HepG2 (cell line): ENCODE measurements around the gene CUTC. TPM values are rescaled to one million over a fixed set of nuclear protein-coding genes. Genes with fewer than 3 reads are reported as not detected.
A peak's percentile ranks its signal among the peaks of the same experiment; 100 is the strongest.

ENCODE experiments used
- AGO2 ChIP-seq: fragments of 200-400 bp; formaldehyde crosslinking; optimal IDR thresholded peaks from 2 replicates; pipeline ENCODE3; 2017; ENCODE audit warnings: mild to moderate bottlenecking, low read depth, low read length, moderate library complexity
- ELF4 ChIP-seq: sonication (generic); formaldehyde crosslinking; IDR thresholded peaks from 2 replicates; pipeline ENCODE4 v1.5.0; 2020; ENCODE audit warnings: missing genetic modification reagents, mild to moderate bottlenecking, moderate library complexity, borderline replicate concordance
- IKZF4 ChIP-seq: sonication (generic); formaldehyde crosslinking; IDR thresholded peaks from 2 replicates; pipeline ENCODE4 v1.5.1; 2020; ENCODE audit warnings: borderline replicate concordance, mild to moderate bottlenecking, low read depth, missing genetic modification reagents; ENCODE audit errors: not compliant biosample characterization
- KLF13 ChIP-seq: sonication (generic); formaldehyde crosslinking; IDR thresholded peaks from 2 replicates; pipeline ENCODE4 v1.4.0; 2020; ENCODE audit warnings: mild to moderate bottlenecking, missing genetic modification reagents
- PAF1 ChIP-seq: IDR thresholded peaks from 2 replicates; pipeline ENCODE4 v1.6.1; 2016; ENCODE audit warnings: missing genetic modification reagents, missing compliant biosample characterization
- POLR2AphosphoS2 ChIP-seq: IDR thresholded peaks from 2 replicates; pipeline ENCODE4 v1.6.1; 2011; ENCODE audit warnings: low read depth, low read length, improper control_type of control experiment
- YEATS4 ChIP-seq: sonication (generic); formaldehyde crosslinking; IDR thresholded peaks from 2 replicates; pipeline ENCODE4 v1.4.0; 2020; ENCODE audit warnings: missing genetic modification reagents, borderline replicate concordance
- ZNF136 ChIP-seq: sonication (generic); formaldehyde crosslinking; IDR thresholded peaks from 2 replicates; pipeline ENCODE4 v1.8.1; 2022; ENCODE audit warnings: low read depth, mild to moderate bottlenecking, moderate library complexity, missing genetic modification reagents
- polyA plus RNA-seq, 8 experiments: library from polyadenylated mRNA; depleted of rRNA in 3 of 8; stranded (reverse) in 7 of 8; unstranded in 1 of 8; fragments of >200 nt; fragmentation: Illumina TruSeq in 4 of 8; extraction: Trizol in 4 of 8; gene quantifications; 2 replicates each; pipeline versions ENCODE4 v1.2.1 to v1.2.3, GENCODE V29; 2011 to 2016; ENCODE audit warnings: low read depth in 4 of 8, missing spikeins in 1 of 8, mixed read lengths in 1 of 8; ENCODE audit not compliant: insufficient read depth in 1 of 8
- total RNA-seq, 5 experiments: library from RNA; depleted of rRNA; stranded (reverse); fragments of >200 nt; fragmentation: Illumina TruSeq; extraction: Trizol; gene quantifications; 2 replicates each; pipeline ENCODE4 v1.2.3, GENCODE V29; 2016; ENCODE audit warnings: low read depth in 1 of 5
- TF ChIP-seq, protein P1 (sequence below): sonication (generic); formaldehyde crosslinking; IDR thresholded peaks from 2 replicates; pipeline ENCODE4 v1.5.0; 2020; ENCODE audit warnings: missing genetic modification reagents
- TF ChIP-seq, protein P2 (sequence below): sonication (generic); formaldehyde crosslinking; IDR thresholded peaks from 2 replicates; pipeline ENCODE4 v1.4.0; 2020; ENCODE audit warnings: missing genetic modification reagents
- TF ChIP-seq, protein P3 (sequence below): sonication (generic); formaldehyde crosslinking; conservative IDR thresholded peaks from 2 replicates; pipeline ENCODE4 v1.8.0; 2022; ENCODE audit warnings: mild to moderate bottlenecking, moderate library complexity, missing genetic modification reagents
- TF ChIP-seq, protein P4 (sequence below), 2 experiments: IDR thresholded peaks; 2 replicates each; pipeline ENCODE4 v1.6.1; 2011 to 2012; ENCODE audit warnings: low read length in 2 of 2, borderline replicate concordance in 1 of 2, low read depth in 1 of 2, mild to moderate bottlenecking in 1 of 2, moderate library complexity in 1 of 2
- TF ChIP-seq, protein P5 (sequence below): sonication (generic); formaldehyde crosslinking; IDR thresholded peaks from 2 replicates; pipeline ENCODE4 v1.5.0; 2020; ENCODE audit warnings: missing genetic modification reagents
- TF ChIP-seq, protein P6 (sequence below): sonication (generic); formaldehyde crosslinking; IDR thresholded peaks from 2 replicates; pipeline ENCODE4 v1.4.0; 2020; ENCODE audit warnings: low read depth, mild to moderate bottlenecking, missing genetic modification reagents

CUTC gene
- total and polyA plus RNA-seq, 2 of the 13 experiments (the other 11 are each of a cell fraction or from before 2014, with no cell fraction given), result 22.3 to 25.8 TPM

DNA sequence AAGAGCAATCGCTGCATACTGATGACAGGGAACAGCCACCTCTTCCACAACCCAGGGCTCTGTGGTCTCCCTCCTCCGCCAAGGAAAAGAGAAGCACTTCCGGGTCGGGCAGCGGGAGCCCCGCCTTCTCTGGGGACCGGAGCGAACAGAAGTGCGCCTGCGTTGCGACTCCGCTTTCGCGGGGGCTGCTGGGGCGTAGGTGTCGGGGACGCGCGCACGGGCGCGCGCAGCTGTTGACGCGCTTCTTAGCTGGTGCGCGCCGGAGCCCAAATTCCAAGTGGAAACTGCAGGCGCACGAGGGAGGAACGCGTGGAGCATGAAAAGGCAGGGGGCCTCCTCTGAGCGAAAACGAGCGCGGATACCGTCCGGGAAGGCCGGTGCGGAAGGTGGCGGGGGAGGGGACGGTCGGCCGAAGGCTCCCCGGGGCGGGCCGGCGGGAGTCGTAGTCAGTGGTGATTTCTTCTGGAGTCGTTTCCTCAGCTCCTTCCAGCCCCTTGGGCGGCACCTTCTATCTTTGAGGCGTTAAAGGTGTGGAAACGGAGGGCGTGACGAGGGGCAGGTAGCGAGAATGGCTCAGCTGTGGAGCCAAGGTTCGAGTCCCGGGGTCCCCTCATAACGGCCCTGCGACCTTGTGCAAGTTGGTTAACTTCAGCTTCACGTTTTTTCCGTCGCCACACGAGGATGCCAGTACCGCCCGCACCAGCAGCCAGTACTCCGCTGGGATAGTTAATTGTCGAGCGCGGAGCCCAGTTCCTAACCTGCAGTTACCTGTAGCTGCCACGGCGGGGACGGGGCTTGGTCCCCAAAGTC is at the start of gene CUTC, which contains the start of gene COX15 (continued):
- peak; percentile 67; the same call in 1 of the 2 replicates for TF ChIP-seq POLR2AphosphoS2
- TF ChIP-seq, protein P1, sequence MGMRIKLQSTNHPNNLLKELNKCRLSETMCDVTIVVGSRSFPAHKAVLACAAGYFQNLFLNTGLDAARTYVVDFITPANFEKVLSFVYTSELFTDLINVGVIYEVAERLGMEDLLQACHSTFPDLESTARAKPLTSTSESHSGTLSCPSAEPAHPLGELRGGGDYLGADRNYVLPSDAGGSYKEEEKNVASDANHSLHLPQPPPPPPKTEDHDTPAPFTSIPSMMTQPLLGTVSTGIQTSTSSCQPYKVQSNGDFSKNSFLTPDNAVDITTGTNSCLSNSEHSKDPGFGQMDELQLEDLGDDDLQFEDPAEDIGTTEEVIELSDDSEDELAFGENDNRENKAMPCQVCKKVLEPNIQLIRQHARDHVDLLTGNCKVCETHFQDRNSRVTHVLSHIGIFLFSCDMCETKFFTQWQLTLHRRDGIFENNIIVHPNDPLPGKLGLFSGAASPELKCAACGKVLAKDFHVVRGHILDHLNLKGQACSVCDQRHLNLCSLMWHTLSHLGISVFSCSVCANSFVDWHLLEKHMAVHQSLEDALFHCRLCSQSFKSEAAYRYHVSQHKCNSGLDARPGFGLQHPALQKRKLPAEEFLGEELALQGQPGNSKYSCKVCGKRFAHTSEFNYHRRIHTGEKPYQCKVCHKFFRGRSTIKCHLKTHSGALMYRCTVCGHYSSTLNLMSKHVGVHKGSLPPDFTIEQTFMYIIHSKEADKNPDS, result no peak
- TF ChIP-seq YEATS4 (CRISPR knock-in tag), result peak; percentile 74
- TF ChIP-seq, protein P2, sequence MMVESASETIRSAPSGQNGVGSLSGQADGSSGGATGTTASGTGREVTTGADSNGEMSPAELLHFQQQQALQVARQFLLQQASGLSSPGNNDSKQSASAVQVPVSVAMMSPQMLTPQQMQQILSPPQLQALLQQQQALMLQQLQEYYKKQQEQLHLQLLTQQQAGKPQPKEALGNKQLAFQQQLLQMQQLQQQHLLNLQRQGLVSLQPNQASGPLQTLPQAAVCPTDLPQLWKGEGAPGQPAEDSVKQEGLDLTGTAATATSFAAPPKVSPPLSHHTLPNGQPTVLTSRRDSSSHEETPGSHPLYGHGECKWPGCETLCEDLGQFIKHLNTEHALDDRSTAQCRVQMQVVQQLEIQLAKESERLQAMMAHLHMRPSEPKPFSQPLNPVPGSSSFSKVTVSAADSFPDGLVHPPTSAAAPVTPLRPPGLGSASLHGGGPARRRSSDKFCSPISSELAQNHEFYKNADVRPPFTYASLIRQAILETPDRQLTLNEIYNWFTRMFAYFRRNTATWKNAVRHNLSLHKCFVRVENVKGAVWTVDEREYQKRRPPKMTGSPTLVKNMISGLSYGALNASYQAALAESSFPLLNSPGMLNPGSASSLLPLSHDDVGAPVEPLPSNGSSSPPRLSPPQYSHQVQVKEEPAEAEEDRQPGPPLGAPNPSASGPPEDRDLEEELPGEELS (CRISPR knock-in tag), result peak; percentile 28; the same call in 1 of the 2 replicates
- TF ChIP-seq, protein P3, sequence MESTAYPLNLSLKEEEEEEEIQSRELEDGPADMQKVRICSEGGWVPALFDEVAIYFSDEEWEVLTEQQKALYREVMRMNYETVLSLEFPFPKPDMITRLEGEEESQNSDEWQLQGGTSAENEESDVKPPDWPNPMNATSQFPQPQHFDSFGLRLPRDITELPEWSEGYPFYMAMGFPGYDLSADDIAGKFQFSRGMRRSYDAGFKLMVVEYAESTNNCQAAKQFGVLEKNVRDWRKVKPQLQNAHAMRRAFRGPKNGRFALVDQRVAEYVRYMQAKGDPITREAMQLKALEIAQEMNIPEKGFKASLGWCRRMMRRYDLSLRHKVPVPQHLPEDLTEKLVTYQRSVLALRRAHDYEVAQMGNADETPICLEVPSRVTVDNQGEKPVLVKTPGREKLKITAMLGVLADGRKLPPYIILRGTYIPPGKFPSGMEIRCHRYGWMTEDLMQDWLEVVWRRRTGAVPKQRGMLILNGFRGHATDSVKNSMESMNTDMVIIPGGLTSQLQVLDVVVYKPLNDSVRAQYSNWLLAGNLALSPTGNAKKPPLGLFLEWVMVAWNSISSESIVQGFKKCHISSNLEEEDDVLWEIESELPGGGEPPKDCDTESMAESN, result peak; percentile 41; the same call in 1 of the 2 replicates
- no peak; the same call in 1 of the 2 replicates for TF ChIP-seq ELF4 (CRISPR knock-in tag)
- TF ChIP-seq ZNF136 (CRISPR knock-in tag), result peak; percentile 96; the same call in 1 of the 2 replicates
- peak; percentile 76 for TF ChIP-seq AGO2
- TF ChIP-seq IKZF4 (CRISPR knock-in tag), result peak; percentile 53
- TF ChIP-seq, protein P4, sequence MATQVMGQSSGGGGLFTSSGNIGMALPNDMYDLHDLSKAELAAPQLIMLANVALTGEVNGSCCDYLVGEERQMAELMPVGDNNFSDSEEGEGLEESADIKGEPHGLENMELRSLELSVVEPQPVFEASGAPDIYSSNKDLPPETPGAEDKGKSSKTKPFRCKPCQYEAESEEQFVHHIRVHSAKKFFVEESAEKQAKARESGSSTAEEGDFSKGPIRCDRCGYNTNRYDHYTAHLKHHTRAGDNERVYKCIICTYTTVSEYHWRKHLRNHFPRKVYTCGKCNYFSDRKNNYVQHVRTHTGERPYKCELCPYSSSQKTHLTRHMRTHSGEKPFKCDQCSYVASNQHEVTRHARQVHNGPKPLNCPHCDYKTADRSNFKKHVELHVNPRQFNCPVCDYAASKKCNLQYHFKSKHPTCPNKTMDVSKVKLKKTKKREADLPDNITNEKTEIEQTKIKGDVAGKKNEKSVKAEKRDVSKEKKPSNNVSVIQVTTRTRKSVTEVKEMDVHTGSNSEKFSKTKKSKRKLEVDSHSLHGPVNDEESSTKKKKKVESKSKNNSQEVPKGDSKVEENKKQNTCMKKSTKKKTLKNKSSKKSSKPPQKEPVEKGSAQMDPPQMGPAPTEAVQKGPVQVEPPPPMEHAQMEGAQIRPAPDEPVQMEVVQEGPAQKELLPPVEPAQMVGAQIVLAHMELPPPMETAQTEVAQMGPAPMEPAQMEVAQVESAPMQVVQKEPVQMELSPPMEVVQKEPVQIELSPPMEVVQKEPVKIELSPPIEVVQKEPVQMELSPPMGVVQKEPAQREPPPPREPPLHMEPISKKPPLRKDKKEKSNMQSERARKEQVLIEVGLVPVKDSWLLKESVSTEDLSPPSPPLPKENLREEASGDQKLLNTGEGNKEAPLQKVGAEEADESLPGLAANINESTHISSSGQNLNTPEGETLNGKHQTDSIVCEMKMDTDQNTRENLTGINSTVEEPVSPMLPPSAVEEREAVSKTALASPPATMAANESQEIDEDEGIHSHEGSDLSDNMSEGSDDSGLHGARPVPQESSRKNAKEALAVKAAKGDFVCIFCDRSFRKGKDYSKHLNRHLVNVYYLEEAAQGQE (IDR thresholded peaks at IDR 0.05; ENCODE audit: borderline replicate concordance in 1 of 2, low read depth in 1 of 2, low read length in 2 of 2), result no peak
- TF ChIP-seq, protein P5, sequence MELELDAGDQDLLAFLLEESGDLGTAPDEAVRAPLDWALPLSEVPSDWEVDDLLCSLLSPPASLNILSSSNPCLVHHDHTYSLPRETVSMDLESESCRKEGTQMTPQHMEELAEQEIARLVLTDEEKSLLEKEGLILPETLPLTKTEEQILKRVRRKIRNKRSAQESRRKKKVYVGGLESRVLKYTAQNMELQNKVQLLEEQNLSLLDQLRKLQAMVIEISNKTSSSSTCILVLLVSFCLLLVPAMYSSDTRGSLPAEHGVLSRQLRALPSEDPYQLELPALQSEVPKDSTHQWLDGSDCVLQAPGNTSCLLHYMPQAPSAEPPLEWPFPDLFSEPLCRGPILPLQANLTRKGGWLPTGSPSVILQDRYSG, result no peak
- TF ChIP-seq, protein P6, sequence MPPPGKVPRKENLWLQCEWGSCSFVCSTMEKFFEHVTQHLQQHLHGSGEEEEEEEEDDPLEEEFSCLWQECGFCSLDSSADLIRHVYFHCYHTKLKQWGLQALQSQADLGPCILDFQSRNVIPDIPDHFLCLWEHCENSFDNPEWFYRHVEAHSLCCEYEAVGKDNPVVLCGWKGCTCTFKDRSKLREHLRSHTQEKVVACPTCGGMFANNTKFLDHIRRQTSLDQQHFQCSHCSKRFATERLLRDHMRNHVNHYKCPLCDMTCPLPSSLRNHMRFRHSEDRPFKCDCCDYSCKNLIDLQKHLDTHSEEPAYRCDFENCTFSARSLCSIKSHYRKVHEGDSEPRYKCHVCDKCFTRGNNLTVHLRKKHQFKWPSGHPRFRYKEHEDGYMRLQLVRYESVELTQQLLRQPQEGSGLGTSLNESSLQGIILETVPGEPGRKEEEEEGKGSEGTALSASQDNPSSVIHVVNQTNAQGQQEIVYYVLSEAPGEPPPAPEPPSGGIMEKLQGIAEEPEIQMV, result no peak
- no peak for TF ChIP-seq KLF13 (CRISPR knock-in tag)
- TF ChIP-seq PAF1, result no peak
